ENCODE results near the gene UTF1.
"Not testable (repeated sequence)": the region's sequence is repeated elsewhere in the genome, so short reads cannot be mapped to it uniquely, and the experiment has no call there.

Gene UTF1

DNA sequence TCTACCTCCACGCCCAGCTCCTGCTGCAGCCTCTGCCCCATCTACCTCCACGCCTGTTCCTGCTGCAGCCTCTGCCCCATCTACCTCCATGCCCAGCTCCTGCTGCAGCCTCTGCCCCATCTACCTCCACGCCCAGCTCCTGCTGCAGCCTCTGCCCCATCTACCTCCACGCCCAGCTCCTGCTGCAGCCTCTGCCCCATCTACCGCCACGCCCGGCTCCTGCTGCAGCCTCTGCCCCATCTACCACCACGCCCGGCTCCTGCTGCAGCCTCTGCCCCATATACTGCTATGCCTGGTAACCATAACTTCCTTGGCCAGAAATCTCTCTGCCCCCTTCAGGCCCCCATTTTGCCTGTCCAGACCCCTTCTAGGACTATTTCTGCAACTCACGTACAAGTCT lies 35.0 kb downstream of the UTF1 start:
- DNase-seq (ENCODE audit: low read depth), result not testable (repeated sequence)

DNA sequence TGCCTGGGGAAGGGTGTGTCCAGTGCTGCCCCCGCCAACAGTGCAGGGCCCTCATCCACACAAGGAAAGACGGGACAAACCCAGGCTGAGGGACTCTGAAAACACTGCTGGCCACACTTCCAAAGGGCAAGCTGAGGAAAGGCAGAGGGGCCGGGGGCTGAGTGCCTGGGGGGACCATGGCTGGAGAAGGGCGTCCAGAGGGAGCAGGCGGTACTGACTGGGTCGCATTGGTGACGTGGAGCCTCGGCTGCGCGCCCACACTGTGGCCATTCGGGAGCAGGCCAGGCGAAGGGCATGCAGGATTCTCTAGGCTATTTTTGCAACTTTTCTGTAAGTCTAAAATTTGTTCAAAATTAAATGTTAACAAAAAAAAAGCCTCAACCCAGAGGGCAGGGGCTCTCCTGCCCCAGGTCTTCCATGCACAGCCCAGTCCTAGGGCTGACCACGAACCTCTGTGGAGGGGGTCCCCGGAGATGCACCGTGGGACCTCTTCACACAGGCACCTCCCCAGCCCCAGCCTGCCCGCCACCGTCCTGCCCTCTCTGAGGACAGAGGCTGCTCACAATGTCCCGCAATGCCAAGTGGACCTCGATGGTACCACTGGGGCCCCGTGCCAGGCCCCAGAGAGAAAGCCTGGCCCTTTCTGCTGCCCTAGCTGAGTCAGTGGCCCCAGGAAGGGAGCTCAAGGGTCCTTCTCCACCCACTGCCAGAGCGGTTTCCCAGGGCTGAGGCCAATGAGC lies 36.2 kb downstream of the UTF1 start:
- DNase-seq (ENCODE audit: low read depth), result no peak

DNA sequence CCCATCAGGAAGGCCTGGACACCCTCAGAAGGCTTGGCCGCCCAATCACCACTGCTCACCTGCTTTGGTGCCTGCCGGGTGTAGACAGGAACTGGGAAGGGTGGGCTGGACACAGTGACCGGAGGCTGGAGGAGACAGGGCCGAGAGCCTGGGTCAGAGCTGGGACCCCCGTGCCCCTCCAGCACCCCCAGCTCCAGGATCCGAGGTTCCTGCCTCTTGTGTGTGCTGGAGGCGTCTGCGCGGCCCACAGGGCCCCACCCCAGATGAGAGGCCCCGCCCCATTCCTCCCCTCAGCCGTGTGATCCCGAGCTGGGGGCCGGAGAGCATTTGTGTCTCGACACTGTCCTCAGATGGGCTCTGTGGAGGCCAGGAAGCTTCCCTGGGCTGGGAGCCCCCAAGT lies 37.3 kb downstream of the UTF1 start:
- no peak for DNase-seq (ENCODE audit: low read depth)

DNA sequence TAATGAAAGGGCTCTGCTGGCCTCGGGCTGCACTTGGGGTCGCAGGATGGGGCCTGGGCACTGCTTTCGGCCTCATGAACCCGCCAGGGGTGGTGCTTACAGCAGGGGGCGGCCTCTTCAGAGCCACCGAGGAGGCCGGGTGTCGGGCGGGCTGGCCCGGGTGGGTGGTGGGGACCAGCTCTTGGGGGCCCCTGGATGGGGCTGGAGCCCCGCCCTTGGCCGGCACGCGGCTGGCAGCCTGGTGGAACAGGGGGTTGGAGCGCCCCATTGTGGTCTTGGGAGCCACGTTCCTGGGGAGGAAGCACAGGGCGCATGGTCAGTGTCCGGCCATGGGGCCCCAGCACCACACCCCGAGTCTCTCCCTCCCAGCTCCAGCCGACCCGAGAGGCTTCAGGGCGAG lies 37.8 kb downstream of the UTF1 start:
- DNase-seq (ENCODE audit: low read depth), result no peak

DNA sequence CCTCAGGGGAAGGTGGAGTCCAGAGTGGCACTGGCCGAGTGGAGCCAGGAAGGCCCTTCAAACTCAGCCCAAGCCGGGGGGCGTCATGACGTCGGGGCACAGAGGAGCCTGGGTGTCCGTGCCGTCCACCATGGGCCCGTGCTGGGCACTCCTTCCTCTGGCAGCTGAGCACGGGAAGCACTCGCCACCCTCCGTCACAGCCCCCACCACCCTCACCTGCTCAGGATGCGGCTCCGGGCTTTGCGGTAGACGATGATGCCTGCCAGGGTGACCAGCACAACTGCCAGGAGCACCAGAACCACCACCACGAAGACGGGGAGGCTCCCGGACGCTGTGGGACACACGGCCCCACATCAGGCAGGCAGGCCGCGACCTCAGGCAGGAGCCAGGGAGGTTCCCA lies 38.5 kb downstream of the UTF1 start:
- no peak for DNase-seq (ENCODE audit: low read depth)

DNA sequence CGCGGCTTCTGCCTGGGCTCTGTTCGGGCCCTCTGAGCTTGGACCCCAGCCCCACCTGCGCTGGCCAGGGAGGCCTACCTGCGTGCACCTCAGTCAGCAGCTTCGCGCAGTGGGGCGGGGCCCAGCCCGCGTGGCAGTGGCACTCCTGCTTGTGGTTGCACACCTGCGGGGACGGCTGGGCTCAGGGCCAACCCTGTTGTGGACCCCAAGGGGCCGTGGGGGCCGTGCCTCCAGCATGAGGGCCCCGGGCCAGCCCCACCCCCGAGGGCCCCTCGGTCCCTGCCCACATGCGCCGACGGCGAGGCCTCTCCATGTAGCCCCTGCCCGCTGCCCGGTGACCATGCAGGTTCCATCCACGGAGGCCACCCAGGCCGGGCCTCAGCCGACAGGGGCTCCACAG lies 39.4 kb downstream of the UTF1 start:
- DNase-seq (ENCODE audit: low read depth), result no peak

DNA sequence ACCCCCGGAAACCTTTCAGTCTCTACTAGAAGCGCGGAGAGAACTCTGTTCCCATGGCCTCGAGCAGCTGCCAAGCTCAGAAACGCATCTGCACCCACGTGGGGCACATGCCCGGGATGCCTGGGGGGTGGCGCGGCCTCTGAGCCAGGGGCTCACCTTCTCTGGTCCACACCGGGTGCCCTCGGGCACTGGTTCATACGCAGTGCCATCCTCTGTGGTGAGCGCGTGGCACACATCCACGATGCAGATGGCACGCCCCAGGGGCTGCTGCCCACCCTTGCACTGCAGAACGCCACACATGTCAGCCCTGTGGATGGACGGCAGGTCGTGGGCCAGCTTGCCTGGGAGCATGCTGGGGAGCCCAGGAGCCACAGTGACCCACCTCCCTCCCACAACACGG lies 40.2 kb downstream of the UTF1 start:
- no peak for DNase-seq (ENCODE audit: low read depth)

DNA sequence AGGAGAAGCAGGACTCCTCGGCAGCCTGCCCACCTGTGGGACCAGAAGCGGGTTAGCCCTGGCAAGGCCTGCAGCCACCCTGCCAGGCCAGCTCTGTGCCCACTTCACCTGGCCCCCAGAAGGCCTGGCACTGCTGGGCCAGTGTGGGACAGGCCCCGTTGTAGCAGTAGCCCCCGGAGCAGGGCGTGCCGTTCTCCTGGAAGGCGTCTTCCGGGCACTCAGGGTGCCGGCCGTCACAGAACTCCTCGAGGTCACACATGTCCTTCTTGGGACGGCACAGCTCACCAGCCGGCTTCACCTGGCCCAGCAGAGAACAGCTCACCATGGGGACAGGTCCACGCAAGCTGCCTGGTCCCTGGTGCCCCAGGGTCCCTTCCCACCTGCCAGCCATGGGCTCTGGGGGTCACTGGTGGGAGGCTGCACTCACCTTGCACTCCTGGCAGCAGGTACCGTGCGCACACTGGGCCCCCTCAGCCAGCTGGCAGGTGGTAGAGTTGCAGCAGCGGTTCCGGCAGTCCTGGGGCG lies 40.8 kb downstream of the UTF1 start:
- DNase-seq (ENCODE audit: low read depth), result no peak

DNA sequence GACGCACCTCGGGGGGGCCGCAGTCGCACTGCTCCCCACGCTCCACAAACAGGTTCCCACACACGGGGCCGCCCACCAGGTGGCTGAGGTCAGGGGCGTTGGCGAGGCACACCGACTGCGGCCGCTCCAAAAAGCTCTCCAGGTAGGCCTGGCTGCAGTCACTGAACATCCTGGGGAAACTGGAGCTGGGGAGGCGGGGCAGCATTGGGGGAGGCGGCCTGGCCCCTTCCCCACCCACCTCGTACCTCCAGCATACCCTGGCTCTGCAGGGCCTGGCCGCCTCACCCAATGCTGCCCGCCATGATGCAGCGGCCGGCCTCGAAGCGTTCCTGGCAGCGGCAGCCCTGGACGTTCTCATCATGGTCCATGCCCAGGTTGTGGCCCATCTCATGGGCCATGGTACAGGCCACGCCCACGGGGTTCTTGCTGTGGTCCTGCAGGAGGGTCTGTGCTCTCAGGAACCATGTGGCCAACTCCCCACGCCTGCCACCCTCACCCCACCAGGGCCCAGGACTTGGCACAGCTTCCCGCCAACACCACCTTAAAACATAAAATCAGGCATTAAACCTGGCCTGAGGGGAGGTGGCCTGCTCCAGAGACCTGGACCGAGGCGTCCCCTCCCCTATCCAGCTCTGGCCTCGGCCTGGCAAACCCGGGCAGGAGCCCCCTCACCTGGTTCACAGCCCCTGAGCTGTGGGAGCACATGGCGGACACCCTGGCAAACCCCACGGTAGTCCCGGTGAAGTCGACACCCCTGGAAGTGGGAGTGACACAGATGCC lies 41.7 kb downstream of the UTF1 start:
- no peak for DNase-seq (ENCODE audit: low read depth)

DNA sequence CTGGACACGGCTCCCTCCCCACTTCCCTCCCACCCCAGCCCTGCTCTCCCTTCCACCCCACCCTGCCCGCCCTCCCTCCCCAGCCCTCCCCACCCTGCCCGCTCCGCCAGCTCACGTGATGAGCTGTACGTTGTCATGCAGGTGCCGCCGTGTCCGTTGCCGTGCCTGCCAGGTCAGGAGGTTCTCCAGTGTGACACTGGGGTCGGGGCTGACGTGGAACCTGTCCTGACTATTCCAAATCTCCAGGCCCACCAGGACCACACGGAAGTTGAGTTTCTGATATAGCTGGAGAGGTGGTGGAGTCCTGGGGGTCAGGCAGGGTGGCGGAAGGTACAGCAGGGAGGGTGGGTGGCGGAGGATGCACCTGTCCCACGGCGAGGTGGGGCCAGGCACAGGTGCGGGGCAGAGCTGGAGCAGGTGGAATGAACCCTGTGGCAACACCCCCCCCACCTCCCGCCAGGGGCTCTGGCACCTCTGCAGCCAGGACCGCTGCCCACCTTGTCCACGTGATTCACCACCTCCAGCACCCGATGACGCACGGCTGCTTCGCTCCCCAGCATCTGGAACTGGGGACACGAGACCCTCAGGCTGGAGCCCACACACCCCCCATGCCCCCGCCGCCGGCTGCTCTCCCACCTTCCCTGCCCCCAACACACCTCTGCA lies 42.4 kb downstream of the UTF1 start:
- DNase-seq (ENCODE audit: low read depth), result no peak

DNA sequence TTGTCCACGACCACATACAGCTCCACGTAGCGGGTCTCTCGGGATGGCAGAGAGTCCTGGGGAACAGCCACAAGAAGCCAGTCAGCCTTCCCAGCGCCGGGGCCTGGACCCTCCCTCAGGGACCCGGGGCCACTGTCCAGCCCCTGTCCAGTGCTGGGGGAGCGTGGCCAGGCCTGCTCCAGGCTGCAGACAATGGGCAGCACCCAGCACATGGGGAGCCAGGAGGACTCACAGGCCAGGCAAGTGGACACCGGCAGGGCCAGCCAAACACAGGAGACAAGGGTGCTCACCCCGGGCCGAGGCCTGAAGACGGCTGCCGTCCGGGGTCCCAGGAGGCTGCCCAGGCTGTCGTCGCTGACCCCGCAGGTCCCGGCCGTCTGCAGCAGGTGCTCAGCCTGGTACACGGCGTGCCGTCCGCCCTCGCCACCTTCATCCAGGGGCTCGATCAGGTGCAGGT lies 43.0 kb downstream of the UTF1 start:
- DNase-seq (ENCODE audit: low read depth), result no peak

DNA sequence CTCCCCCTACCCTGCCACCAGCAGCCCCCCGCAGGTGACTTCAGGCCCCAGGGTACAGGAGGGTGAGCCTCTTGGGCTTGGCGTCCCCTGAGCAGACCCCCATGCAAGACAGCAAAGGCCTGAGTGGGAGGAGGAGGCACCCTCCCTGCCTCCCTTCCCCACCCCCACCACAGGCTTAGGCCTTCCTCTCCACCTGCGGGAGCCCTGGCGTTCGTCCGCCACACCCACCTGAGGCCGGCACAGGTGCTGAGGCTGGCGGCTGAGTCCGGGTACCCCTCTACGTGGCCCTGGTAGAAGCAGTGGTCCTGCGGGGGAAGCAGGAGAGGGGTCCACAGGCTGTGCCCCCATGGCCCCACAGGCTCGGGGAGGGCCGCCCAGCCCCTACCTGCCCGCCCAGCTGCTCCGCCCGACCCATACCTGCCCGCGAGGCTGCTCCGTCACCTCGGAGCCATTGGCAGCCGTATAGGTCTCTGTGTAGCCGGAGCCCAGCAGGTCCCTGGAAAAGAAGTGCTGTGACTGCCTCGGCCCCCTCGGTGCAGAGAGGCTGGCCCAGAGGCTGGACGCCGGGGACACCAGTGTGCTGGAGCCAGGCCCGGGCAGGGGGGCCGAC lies 43.6 kb downstream of the UTF1 start:
- DNase-seq (ENCODE audit: low read depth), result no peak

DNA sequence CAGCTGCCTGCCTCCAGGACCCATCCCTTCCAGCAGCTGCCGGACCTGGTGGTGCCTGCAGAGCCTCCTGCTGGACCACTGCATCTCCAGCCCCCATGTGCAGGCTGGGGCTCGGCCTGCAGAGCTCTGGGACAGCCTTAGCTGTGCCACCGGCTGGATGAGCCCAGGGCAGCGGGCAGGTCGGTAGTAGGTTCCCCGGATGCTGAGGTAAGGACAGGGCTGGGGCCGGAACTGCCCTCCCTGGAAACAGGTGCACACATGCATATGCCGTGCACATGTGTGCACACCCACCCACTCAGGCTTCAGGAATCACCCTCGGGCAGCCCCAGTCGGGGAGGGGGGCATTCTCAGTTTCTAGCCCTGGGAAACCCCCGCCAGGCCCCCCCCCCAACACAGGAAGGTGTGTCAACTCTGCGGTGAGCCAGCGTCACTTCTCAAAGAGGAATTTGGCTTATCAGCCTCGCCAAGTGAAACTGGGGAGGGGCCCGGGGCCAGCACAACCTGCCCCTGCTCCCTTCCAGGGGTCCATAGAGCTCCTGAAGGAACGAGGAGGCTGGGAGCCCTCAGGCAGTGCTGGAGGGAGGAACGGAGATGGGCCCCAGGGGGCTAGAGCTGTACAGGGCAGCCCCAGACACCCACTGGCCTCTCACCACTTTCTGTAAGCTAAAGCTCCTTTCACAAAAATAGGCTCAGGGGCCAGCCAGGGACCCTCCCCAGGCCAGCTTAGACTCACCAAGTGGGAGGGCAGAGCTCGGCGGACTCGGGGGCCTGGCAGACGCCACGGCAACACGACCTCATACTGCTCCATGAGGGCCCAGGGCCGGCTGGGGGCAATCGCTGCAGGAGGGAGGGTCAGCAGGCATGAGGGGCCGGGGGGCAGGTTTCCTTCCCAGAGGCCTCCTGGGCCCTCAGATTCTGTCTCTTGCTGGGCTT lies 45.0 kb downstream of the UTF1 start:
- DNase-seq (ENCODE audit: low read depth), result peak; percentile 80

DNA sequence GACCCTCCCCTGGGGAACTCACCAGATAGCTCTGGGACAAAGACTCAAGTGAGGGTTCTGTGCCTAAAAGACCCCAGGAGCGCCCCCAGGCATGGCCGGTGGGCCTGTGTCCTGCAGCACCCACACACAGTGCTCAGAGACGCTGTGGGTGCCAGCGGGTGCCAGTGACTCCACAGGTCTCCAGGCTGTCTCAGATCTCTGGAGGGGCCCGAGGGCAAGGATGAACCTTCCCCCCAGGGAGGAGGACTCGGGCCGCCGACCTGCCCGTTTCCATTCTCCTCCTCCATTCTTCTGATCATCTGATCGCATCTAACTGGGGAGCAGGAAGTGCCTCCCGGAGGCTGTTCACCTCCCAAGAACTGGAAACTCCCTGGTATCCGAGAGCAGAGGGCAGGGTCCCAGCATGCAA lies 45.7 kb downstream of the UTF1 start:
- DNase-seq (ENCODE audit: low read depth), result no peak

DNA sequence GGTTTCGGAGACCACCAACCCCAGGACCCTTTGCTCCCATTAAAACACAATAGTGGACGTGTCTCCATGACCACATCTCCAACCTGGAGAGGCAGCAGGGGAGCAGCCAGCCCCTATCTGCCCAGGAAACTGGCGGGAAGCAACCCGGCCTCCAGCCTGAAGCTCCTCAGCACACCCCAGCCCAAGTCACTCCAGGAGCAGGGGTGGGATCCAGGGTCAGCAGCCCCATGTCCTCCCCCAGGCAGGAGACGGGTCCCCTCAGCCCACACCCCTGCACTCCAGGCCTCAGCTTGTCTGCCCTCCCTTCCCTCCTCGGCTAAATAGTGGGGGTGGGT lies 46.0 kb downstream of the UTF1 start:
- DNase-seq (ENCODE audit: low read depth), result no peak

DNA sequence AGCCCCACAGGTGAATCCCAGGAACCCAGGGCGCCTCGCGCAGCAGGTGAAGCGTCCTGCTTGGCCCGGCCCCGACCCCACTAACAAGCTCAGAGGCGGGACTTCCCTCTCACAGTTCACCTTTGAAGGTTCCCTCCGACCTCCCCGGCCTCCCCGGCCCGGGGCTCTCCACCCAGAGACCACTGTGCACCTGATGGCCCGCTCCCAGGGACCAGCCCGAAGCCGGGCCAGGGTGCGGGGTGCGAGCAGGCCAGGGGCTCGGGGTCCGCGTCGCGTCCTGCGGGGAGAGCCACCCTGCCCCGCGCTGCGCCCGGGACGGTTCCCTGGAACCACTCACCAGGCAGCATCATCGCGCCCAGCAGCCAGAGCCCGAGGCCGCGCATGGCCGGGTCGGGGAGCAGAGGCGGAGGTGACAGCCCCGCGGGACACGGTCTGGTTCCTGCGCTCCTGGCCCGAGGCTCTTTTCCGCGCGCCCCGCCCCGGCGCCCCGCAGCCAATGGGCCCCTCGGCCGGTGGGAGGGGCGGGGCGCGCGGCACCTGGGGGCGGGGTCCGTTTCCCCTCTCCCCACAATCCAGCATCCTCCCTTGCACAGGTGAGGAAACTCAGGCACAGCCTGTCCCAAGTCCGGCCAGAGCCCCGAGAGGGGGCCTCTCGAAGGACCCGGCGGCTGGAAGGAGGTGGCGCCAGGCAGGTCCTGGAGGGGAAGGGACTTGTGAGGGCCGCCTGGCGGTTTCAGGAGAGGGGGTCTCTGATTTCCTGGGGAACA lies 46.6 kb downstream of the UTF1 start, which contains the start of gene ADAM8:
Gene ADAM8 (minus strand): TSS at position 434 of the 767 bp plus-strand sequence. CDS start 51 bp downstream, at position 383.
- DNase-seq (ENCODE audit: low read depth), result peak; percentile 60

DNA sequence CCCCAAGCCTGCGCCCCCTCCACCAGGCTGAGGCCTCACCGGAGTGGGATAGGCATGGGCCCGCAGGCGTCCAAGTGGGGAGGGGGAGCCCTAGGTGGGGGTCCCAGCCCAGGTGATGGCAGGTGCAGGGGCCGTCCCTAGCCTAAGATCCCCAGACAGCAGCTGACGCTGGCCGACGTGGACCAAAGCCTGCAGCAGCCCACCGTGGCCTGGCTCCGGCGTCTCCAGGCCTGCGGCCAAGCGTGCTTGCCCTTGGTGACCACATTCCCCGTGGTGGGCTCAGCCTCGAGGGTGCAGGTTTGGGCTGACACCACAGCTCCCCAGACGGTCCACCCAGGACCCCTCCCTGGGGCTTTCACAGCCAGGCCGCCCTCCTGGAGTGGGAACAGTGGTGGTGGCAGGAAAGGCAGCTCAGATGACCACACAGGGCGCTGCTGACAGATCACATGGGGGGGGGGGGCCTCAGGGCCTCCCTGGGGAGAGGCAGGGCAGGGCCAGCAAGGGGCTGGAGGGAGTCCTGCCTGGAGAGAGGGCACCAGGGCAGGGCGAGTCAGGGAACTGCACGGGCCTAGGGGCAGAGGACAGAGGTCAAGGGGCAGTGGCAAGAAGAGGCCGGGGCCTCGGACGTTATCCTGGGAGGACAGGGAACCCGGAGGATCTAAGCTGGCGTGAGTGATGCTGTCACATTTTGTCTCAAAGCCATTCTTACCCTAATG lies 47.4 kb downstream of the UTF1 start:
- no peak for DNase-seq (ENCODE audit: low read depth)

DNA sequence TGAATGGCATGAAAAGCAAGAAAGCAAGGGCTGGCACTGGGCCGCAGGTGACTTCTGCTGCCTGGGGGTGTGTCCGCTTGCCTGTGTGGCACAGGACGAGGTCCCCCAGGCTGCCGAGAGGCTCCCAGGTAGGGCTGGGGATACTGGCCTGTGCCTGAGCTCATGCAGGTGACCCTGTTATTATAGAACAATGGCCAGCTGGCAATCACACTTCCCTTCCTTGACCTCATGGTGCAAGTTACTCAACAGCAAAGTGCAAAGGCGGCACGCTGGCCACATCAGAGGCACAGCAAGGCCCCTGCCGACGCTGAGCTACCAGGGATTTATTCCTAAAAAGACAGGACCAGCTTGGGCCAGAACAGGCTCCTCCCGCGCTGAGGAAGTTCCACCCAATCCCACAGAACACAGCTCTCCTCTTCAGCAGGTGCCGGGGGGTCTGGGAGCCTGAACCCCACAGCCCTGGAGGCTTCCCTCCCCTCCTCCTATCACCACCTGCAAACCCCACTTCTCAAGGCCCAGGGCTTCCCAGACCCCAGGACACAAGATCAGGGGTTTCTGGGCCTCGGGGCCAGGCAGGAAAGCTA lies 48.1 kb downstream of the UTF1 start:
- DNase-seq (ENCODE audit: low read depth), result no peak

DNA sequence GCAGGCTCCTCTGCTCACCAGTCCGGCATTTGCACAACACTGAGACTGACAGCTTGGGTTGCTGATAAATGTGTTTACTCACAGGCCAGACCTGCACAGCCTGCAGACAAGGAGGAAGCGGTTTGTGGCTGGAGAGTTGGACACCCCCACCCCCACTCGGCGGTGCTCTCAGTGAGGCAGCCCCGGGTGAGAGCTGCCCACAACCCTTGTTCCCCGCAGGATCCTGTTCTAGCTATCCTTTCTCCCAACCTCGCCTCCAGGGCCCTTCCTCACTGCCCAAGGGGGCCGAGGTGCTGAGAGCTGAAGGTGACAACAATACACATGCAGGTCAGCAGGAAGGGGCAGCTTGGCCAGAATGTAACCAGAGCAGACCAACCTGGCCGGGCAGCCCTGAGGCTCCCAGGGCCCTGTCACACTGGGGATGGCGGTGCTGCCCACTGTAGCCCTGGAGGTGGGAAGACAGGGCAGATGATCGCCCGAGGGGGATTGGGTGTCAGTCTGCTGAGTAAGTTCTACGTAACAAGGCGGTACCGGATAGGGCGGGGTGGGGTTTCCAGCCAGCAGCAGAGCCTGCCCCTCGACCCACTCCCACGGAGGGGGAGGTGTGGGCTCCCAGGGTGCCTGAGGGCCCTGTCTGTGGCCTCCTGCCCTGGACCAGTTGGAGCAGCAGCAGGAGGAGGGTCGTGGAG lies 48.7 kb downstream of the UTF1 start:
- peak; percentile 36 for DNase-seq (ENCODE audit: low read depth)

Measured in activated T-helper 9 cell treated with anti-CD3 and anti-CD28 coated beads, Interleukin-2, amount 50 U/mL, for 16 hours (primary cell).